Keratinocyte (primary cell): Measurements from ENCODE around the gene ATP1A4. TPM values are rescaled to one million over a fixed set of nuclear protein-coding genes. Genes with fewer than 3 reads are reported as not detected.

Source experiments
- DNase-seq: peaks from one replicate; pipeline ENCODE4 v3.0.0-alpha.2; 2011; ENCODE audit warnings: low read depth, missing footprints, low spot score
- FAIRE-seq: peaks from 2 replicates; lab custom pipeline; 2011; peaks lifted over from hg19 to GRCh38; lab: Jason Lieb, UNC
- H2AFZ ChIP-seq: 2 replicates; pipeline ENCODE4 v1.6.0; 2012; ENCODE audit warnings: low read length, control low read depth, inconsistent platforms; ENCODE audit not compliant: control insufficient read depth
- H3K27ac ChIP-seq: 2 replicates; pipeline ENCODE4 v1.5.1; 2011; ENCODE audit warnings: low read length; ENCODE audit not compliant: control insufficient read depth, insufficient read depth
- H3K27me3 ChIP-seq: 3 replicates; pipeline ENCODE4 v1.6.0; 2011; ENCODE audit warnings: low read length; ENCODE audit not compliant: control insufficient read depth, insufficient read depth; ENCODE audit errors: extremely low read depth
- H3K36me3 ChIP-seq, 2 experiments: 2 replicates in 1 of 2; 3 replicates in 1 of 2; pipeline ENCODE4 v1.5.1; 2011; ENCODE audit warnings: low read length in 2 of 2, mild to moderate bottlenecking in 1 of 2; ENCODE audit not compliant: control insufficient read depth in 2 of 2, insufficient read depth in 2 of 2; ENCODE audit errors: extremely low read depth in 1 of 2
- H3K4me1 ChIP-seq: 3 replicates; pipeline ENCODE4 v1.5.1; 2011; ENCODE audit warnings: low read length; ENCODE audit not compliant: control insufficient read depth, insufficient read depth; ENCODE audit errors: extremely low read depth
- H3K4me2 ChIP-seq: 3 replicates; pipeline ENCODE4 v1.6.0; 2011; ENCODE audit warnings: low read depth, low read length; ENCODE audit not compliant: control insufficient read depth, insufficient read depth; ENCODE audit errors: extremely low read depth
- H3K4me3 ChIP-seq, 3 experiments: fragments of 200-600 bp in 1 of 3; sonication (generic) in 1 of 3; 2 replicates in 2 of 3; 3 replicates in 1 of 3; pipeline ENCODE4 v1.5.1; 2011 to 2016; ENCODE audit warnings: low read length in 3 of 3, mild to moderate bottlenecking in 3 of 3, control low read depth in 2 of 3, inconsistent platforms in 1 of 3, low read depth in 1 of 3, mixed read lengths in 1 of 3, mixed run types in 1 of 3, moderate library complexity in 1 of 3; ENCODE audit not compliant: control insufficient read depth in 2 of 3, insufficient read depth in 2 of 3; ENCODE audit errors: extremely low read depth in 1 of 3
- H3K79me2 ChIP-seq: 2 replicates; pipeline ENCODE4 v1.6.0; 2012; ENCODE audit warnings: low read length; ENCODE audit not compliant: control insufficient read depth, insufficient read depth
- H3K9ac ChIP-seq: 3 replicates; pipeline ENCODE4 v1.6.0; 2011; ENCODE audit warnings: low read length; ENCODE audit not compliant: control insufficient read depth, insufficient read depth; ENCODE audit errors: extremely low read depth
- H3K9me1 ChIP-seq: 3 replicates; pipeline ENCODE4 v1.6.0; 2011; ENCODE audit warnings: low read length; ENCODE audit not compliant: control insufficient read depth, insufficient read depth; ENCODE audit errors: extremely low read depth
- H3K9me3 ChIP-seq: 2 replicates; pipeline ENCODE4 v1.5.1; 2012; ENCODE audit warnings: low read depth, low read length; ENCODE audit not compliant: control insufficient read depth
- H4K20me1 ChIP-seq: 3 replicates; pipeline ENCODE4 v1.6.0; 2011; ENCODE audit warnings: low read length; ENCODE audit not compliant: control insufficient read depth, insufficient read depth; ENCODE audit errors: extremely low read depth
- CTCF ChIP-seq, 3 experiments: IDR thresholded peaks in 1 of 3; conservative IDR thresholded peaks in 1 of 3; optimal IDR thresholded peaks in 1 of 3; 2 replicates in 2 of 3; 3 replicates in 1 of 3; pipeline versions ENCODE3 to v1.5.1; 2011; ENCODE audit warnings: low read length in 3 of 3, mild to moderate bottlenecking in 3 of 3, moderate library complexity in 2 of 3, control low read depth in 1 of 3, inconsistent platforms in 1 of 3; ENCODE audit not compliant: insufficient read depth in 2 of 3; ENCODE audit errors: extremely low read depth in 1 of 3
- EZH2 ChIP-seq: IDR thresholded peaks from one replicate; pipeline ENCODE4 v1.6.1; 2012; ENCODE audit warnings: inconsistent platforms, mild to moderate bottlenecking, low read length, moderate library complexity
- dilution Hi-C: fragments of 300-500 bp; cut with MboI; formaldehyde crosslinking; loops from one replicate; pipeline ENCODE4 v1.7.0; 2020; ENCODE audit warnings: low sequenced_read_pairs; ENCODE audit not compliant: extremely low pct_ligation_motif_present
- polyA plus RNA-seq, 5 experiments: library from polyadenylated mRNA; depleted of rRNA in 3 of 5; stranded (reverse) in 3 of 5; stranded (forward) in 1 of 5; unstranded in 1 of 5; fragments of >200 nt; gene quantifications; 1 replicate in 1 of 5; 2 replicates in 3 of 5; 3 replicates in 1 of 5; pipeline versions ENCODE4 v1.2.1 to v1.2.3, GENCODE V29; 2011 to 2012; ENCODE audit warnings: missing spikeins in 2 of 5, low read depth in 1 of 5, low replicate concordance in 1 of 5

Gene ATP1A4
- polyA plus RNA-seq, 1 donor (not counting 4 experiments of a cell fraction or from before 2014, with no cell fraction given), result not detected

- H3K27ac ChIP-seq, result no peak overlapping the region
- no peak overlapping the region for H2AFZ ChIP-seq
- dilution Hi-C loops, result no loop called here
- no peaks in the 10 kb centered on the region for H3K9me1 ChIP-seq
- no peaks in the 10 kb centered on the region for H3K4me1 ChIP-seq
- H3K4me2 ChIP-seq, result no peak overlapping the region
- peaks cover 10% of the 10 kb centered on the region for H3K27me3 ChIP-seq
- no peaks in the 10 kb centered on the region for H3K79me2 ChIP-seq
- no peak for TF ChIP-seq EZH2
- TF ChIP-seq CTCF (optimal IDR thresholded peaks at IDR 0.05 in 1 of 3, IDR thresholded peaks at IDR 0.05 in 1 of 3, conservative IDR thresholded peaks at IDR 0.05 in 1 of 3; ENCODE audit: extremely low read depth in 1 of 3, insufficient read depth in 2 of 3, low read length in 3 of 3), result no peak
- no peaks in the 10 kb centered on the region for H3K9me3 ChIP-seq
- no peaks in the 10 kb centered on the region for H3K36me3 ChIP-seq
- H3K9ac ChIP-seq, result no peak overlapping the region
- FAIRE-seq, result no peak
- no peaks in the 10 kb centered on the region for H4K20me1 ChIP-seq
- no peak overlapping the region for H3K4me3 ChIP-seq
- no peak for DNase-seq
These were observed 14.5 kb upstream of the ATP1A4 start for GRCh38 chr1:160136926-160137200.

- dilution Hi-C loops, result no loop called here
- Histone ChIP-seq H3K9me1 (no peaks in the 10 kb centered on the region), H3K36me3 (no peaks in the 10 kb centered on the region), H3K4me1 (no peaks in the 10 kb centered on the region), H3K4me2 (no peak overlapping the region), H3K4me3 (no peak overlapping the region), H3K27me3 (peaks cover 6% of the 10 kb centered on the region), H3K79me2 (no peaks in the 10 kb centered on the region), H2AFZ (no peak overlapping the region), H3K9me3 (no peaks in the 10 kb centered on the region), H3K9ac (no peak overlapping the region), H3K27ac (no peak overlapping the region), H4K20me1 (no peaks in the 10 kb centered on the region)
- DNase-seq (no peak), FAIRE-seq (no peak)
- TF ChIP-seq CTCF (optimal IDR thresholded peaks at IDR 0.05 in 1 of 3, IDR thresholded peaks at IDR 0.05 in 1 of 3, conservative IDR thresholded peaks at IDR 0.05 in 1 of 3; ENCODE audit: extremely low read depth in 1 of 3, insufficient read depth in 2 of 3, low read length in 3 of 3) (no peak), EZH2 (no peak)
These were observed 14.1 kb upstream of the ATP1A4 start for GRCh38 chr1:160137216-160137862.
